ENCODE measurements around the gene ETS1.

GRCh38 chr11:128470081-128470480 lies 117.3 kb downstream of the ETS1 start:
- no peak for TF ChIP-seq CTCF (IDR thresholded peaks at IDR 0.05)
- TF ChIP-seq POLR2A (IDR thresholded peaks at IDR 0.05; ENCODE audit: low read length), result no peak
- no peak for TF ChIP-seq HDAC2 (IDR thresholded peaks at IDR 0.05)
- no peak for TF ChIP-seq REST (IDR thresholded peaks at IDR 0.05)
- no peak for TF ChIP-seq EHF (CRISPR knock-in tag; IDR thresholded peaks at IDR 0.05)
- TF ChIP-seq JUN (IDR thresholded peaks at IDR 0.05), result no peak
- TF ChIP-seq BCL3 (IDR thresholded peaks at IDR 0.05), result no peak
- TF ChIP-seq POLR2AphosphoS2 (conservative IDR thresholded peaks at IDR 0.05; ENCODE audit: low read length), result no peak
- TF ChIP-seq NFE2L2 (conservative IDR thresholded peaks at IDR 0.05; ENCODE audit: low read length), result no peak
- no peak for TF ChIP-seq EP300 (IDR thresholded peaks at IDR 0.05)
- no peak for TF ChIP-seq RAD21 (conservative IDR thresholded peaks at IDR 0.05 in 1 of 2, IDR thresholded peaks at IDR 0.05 in 1 of 2)
- no peak for TF ChIP-seq ZC3H11A (IDR thresholded peaks at IDR 0.05)
- no peak for TF ChIP-seq CHD2 (IDR thresholded peaks at IDR 0.05; ENCODE audit: low read length, partially characterized antibody)

Measured in A549 (cell line).